GM23248 (cell line): ENCODE data around the gene PPP4R3A.

Source experiments
- EZH2 ChIP-seq: fragments of 200-600 bp; sonication (generic); IDR thresholded peaks from 2 replicates; pipeline ENCODE4 v1.6.1; 2018; ENCODE audit warnings: antibody characterized with exemption, mild to moderate bottlenecking; ENCODE audit not compliant: insufficient read depth, poor library complexity, severe bottlenecking
- EZH2phosphoT487 ChIP-seq: fragments of 200-600 bp; sonication (generic); IDR thresholded peaks from 2 replicates; pipeline ENCODE4 v1.6.1; 2018; ENCODE audit warnings: antibody characterized with exemption, moderate library complexity, mild to moderate bottlenecking, low read depth; ENCODE audit not compliant: insufficient read depth

GRCh38 chr14:91470216-91470615 lies 39.9 kb downstream of the PPP4R3A start:
- TF ChIP-seq EZH2phosphoT487 (no peak), EZH2 (no peak)
